Heart left ventricle (tissue), 13 donors: Measurements from ENCODE around the gene SLC29A3.

Experiments
- POLR2A ChIP-seq, 2 donors: fragments of 450-650 bp; IDR thresholded peaks; one replicate each; pipeline ENCODE4 v1.6.1; 2017; ENCODE audit warnings: antibody characterized with exemption in 2 of 2, mild to moderate bottlenecking in 2 of 2, moderate library complexity in 2 of 2
- TF ChIP-seq, protein P1 (sequence below), 12 donors: fragments of 200-600 bp; sonication (generic) in 4 of 12; IDR thresholded peaks; one replicate each; pipeline versions ENCODE4 v1.5.0 to v1.8.0; 2018 to 2022; ENCODE audit warnings: antibody characterized with exemption in 12 of 12, mild to moderate bottlenecking in 5 of 12
- donor health status: ischemic (EF 13 %, LVEDD 7.1; RV severe dilation, severe dysfunction).
- donor health status: DM: no; HTN: yes; CAD: no.
- donor health status: DM: no; HTN: no; CAD: no.
- donor health status: ischemic (EF 25% LVEDD 6.9; RV normal size, moderate dysfunction).
- donor health status: ischemic (EF 25% LVEDD 5.7; RV mildly dilated, moderate dysfunction).
- donor health status: ischemic (EF 35%, LVEDD 5.7; RV mildly dilated, moderate dysfunction).
- donor health status: nonischemic (EF 11% LVEDD 7.7; RV severe dilation, severe dysfunction).
- donor health status: DM: yes; HTN: yes; CAD: no.
- donor health status: PGD.
- donor health status: ischemic (EF 29% LVEDD 5.4; RV normal size, mild dysfunction).
- donor health status: nonischemic (EF 23%, LVEDD 6.1; RV moderate dilation, normal function).

DNA sequence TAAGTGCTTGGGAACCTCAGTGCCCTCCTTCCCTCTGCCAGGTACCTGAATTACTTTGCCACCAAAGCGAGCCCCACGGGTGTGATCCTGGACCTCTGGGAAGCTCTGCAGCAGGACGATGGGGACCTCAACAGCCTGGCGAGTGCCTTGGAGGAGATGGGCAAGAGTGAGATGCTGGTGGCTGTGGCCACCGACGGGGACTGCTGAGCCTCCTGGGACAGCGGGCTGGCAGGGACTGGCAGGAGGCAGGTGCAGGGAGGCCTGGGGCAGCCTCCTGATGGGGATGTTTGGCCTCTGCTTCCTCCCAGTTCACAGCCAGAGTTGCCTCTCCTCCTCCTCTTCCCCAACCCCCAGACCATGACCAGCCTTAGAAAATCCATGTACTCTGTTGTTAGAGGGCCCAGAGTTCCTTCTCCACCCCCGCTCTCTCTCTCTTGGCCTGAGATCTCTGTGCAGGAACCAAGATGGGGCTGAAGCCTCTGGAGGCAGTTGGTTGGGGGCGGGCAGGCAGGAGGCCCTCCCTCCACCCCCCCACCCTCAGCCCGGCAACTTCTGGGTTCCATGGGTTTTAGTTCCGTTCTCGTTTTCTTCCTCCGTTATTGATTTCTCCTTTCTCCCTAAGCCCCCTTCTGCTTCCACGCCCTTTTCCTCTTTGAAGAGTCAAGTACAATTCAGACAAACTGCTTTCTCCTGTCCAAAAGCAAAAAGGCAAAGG, 19.8 kb upstream of the SLC29A3 start:
- TF ChIP-seq POLR2A (IDR thresholded peaks at IDR 0.05): no peak
- TF ChIP-seq, protein P1, sequence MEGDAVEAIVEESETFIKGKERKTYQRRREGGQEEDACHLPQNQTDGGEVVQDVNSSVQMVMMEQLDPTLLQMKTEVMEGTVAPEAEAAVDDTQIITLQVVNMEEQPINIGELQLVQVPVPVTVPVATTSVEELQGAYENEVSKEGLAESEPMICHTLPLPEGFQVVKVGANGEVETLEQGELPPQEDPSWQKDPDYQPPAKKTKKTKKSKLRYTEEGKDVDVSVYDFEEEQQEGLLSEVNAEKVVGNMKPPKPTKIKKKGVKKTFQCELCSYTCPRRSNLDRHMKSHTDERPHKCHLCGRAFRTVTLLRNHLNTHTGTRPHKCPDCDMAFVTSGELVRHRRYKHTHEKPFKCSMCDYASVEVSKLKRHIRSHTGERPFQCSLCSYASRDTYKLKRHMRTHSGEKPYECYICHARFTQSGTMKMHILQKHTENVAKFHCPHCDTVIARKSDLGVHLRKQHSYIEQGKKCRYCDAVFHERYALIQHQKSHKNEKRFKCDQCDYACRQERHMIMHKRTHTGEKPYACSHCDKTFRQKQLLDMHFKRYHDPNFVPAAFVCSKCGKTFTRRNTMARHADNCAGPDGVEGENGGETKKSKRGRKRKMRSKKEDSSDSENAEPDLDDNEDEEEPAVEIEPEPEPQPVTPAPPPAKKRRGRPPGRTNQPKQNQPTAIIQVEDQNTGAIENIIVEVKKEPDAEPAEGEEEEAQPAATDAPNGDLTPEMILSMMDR (IDR thresholded peaks at IDR 0.05): no peak
